Liver (tissue), 3 donors: ENCODE data around the gene SULT1C4.

Source experiments
- CTCF ChIP-seq: fragments of 150-350 bp; IDR thresholded peaks from 2 replicates; pipeline ENCODE4 v1.5.1; 2017; ENCODE audit warnings: improper control_type of control experiment, low read depth, low read length; ENCODE audit not compliant: missing input control
- GABPA ChIP-seq, 2 donors: IDR thresholded peaks in 1 of 2; conservative IDR thresholded peaks in 1 of 2; 2 replicates each; pipeline ENCODE4 v1.6.1; 2016; ENCODE audit warnings: antibody characterized with exemption in 2 of 2, mild to moderate bottlenecking in 1 of 2, moderate library complexity in 1 of 2
- NR2F2 ChIP-seq: IDR thresholded peaks from 2 replicates; pipeline ENCODE4 v1.6.1; 2016; ENCODE audit warnings: antibody characterized with exemption
- TF ChIP-seq, protein P1 (sequence below): IDR thresholded peaks from 2 replicates; pipeline ENCODE4 v1.6.1; 2016; ENCODE audit warnings: antibody characterized with exemption, mild to moderate bottlenecking
- donor health status: healthy.
- donor health status: healthy.

DNA sequence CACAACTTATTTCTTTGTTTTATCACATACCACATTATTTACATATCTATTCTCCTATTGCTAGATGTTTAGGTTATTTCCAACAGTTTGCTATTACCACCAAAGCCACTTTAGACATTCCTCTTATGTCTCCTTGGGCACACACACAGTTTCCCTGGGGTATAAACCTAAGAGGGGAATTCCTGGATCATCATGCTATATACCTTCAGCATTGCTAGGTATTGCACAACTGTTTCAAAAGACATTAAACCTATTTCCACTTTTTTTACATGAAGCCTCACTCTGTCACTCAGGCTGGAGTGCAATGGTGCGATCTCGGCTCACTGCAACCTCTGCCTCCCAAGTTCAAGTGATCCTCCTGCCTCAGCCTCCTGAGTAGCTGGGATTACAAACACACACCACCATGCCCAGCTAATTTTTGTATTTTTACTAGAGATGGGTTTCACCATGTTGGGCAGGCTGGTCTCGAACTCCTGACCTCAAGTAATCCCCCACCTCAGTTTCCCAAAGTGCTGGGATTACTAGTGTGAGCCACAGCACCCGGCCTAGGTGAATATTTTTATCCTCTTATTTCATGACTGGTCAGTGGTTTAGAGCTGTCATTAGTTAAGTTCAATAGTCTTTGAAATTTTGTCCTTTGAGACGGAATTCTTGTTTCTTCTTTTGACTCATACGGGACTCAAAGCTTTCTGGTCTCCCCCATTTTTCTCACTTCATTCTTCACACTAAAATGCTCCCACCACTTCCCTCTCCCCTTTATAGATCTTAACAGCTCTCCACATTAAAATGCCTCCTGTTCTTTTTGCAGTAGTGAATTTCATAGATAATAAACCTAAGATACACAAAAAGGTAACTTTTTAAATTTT lies 30.3 kb downstream of the SULT1C4 start:
- TF ChIP-seq CTCF (no peak), NR2F2 (no peak), GABPA (IDR thresholded peaks at IDR 0.05 in 1 of 2, conservative IDR thresholded peaks at IDR 0.05 in 1 of 2) (no peak)
- TF ChIP-seq, protein P1, sequence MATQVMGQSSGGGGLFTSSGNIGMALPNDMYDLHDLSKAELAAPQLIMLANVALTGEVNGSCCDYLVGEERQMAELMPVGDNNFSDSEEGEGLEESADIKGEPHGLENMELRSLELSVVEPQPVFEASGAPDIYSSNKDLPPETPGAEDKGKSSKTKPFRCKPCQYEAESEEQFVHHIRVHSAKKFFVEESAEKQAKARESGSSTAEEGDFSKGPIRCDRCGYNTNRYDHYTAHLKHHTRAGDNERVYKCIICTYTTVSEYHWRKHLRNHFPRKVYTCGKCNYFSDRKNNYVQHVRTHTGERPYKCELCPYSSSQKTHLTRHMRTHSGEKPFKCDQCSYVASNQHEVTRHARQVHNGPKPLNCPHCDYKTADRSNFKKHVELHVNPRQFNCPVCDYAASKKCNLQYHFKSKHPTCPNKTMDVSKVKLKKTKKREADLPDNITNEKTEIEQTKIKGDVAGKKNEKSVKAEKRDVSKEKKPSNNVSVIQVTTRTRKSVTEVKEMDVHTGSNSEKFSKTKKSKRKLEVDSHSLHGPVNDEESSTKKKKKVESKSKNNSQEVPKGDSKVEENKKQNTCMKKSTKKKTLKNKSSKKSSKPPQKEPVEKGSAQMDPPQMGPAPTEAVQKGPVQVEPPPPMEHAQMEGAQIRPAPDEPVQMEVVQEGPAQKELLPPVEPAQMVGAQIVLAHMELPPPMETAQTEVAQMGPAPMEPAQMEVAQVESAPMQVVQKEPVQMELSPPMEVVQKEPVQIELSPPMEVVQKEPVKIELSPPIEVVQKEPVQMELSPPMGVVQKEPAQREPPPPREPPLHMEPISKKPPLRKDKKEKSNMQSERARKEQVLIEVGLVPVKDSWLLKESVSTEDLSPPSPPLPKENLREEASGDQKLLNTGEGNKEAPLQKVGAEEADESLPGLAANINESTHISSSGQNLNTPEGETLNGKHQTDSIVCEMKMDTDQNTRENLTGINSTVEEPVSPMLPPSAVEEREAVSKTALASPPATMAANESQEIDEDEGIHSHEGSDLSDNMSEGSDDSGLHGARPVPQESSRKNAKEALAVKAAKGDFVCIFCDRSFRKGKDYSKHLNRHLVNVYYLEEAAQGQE: no peak
